ENCODE measurements around the gene KRTAP5-2. TPM values are rescaled to one million over a fixed set of nuclear protein-coding genes. Genes with fewer than 3 reads are reported as not detected.

Gene KRTAP5-2
- total and polyA plus RNA-seq, 9 of the 15 experiments (the other 6 are each of a cell fraction or from before 2014, with no cell fraction given): not detected

- TF ChIP-seq ZBTB40 (IDR thresholded peaks at IDR 0.05) (peak; percentile 58; the same call in 1 of the 2 replicates), ZBTB40 (CRISPR knock-in tag; IDR thresholded peaks at IDR 0.05) (no peak), TFAP4 (CRISPR knock-in tag; IDR thresholded peaks at IDR 0.05; ENCODE audit: borderline replicate concordance) (peak; percentile 69; the same call in 1 of the 2 replicates), PPARD (CRISPR knock-in tag; IDR thresholded peaks at IDR 0.05) (no peak), C11orf30 (IDR thresholded peaks at IDR 0.05; ENCODE audit: low read depth) (no peak), AFF1 (IDR thresholded peaks at IDR 0.05; ENCODE audit: low read depth in 1 of 2, partially characterized antibody in 2 of 2) (no peak), KDM2B (CRISPR knock-in tag; IDR thresholded peaks at IDR 0.05) (no peak), NR2C2 (CRISPR knock-in tag; IDR thresholded peaks at IDR 0.05) (no peak), NR2C2 (tag; IDR thresholded peaks at IDR 0.05) (peak; percentile 31; the same call in 1 of the 2 replicates), TARDBP (IDR thresholded peaks at IDR 0.05) (peak; percentile 51; the same call in 1 of the 2 replicates)
These were observed 21.4 kb upstream of the KRTAP5-2 start (continued) for GRCh38 chr11:1619449-1619848.

Data from K562 (cell line).